Renal cortex interstitium (tissue), 11 donors: ENCODE measurements around the gene CELF4. TPM values are rescaled to one million over a fixed set of nuclear protein-coding genes. Genes with fewer than 3 reads are reported as not detected.

Experiments used
- DNase-seq, 11 donors: peaks; one replicate each; pipeline ENCODE4 v3.0.0-alpha.2; 2013; ENCODE audit warnings: low read depth in 9 of 11, low spot score in 4 of 11; ENCODE audit errors: extremely low read depth in 1 of 11
- polyA plus RNA-seq, 3 donors: library from polyadenylated mRNA; unstranded; fragments of 120-200 nt; gene quantifications; one replicate each; pipeline ENCODE4 v1.2.1, GENCODE V29; 2013; ENCODE audit not compliant: insufficient read length in 3 of 3

Gene CELF4
- polyA plus RNA-seq, 3 donors, result 2.0 to 4.5 (median 2.2) TPM

DNA sequence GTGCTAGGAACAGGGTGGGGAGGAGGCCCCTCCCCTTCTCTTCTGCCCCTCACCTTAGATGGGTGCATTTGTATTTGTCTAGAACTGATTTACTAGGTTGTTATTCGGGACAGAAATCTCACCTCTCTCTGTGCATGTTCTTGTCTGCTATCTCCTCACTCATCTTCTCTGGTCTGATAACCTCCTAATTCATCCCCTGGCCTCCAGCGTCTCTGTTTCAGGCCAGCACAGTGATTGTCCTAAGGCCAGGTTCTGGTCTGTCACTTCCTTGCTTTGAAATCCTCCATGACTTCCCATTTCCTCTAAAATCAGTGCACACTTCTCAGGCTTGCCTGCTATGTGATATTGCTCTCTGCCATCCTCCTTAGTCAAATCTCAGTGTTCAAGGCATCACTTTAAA, 58.4 kb downstream of the CELF4 start:
- no peak for DNase-seq

GRCh38 chr18:37506001-37506400, 59.6 kb downstream of the CELF4 start:
- DNase-seq, result no peak

DNA sequence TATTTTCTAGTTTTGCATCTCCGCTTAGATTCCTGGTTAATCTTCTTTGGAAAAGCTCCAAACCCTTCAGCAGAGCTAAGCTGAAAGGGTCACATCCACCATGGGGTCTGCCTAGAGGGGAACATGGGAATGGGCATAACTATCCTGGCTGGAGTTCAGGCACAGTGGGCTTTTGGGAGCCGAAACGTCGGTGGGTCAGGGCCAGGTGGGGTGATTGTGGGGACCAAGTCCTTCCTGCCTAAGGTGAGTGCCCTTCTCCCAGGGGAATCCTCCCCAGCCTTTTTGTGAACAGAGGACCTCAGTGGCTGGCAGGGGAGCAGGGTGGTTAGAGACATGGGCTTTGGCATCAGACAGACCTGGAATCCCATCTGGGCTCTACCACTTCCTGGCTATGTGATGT, 60.3 kb downstream of the CELF4 start:
- DNase-seq, result no peak

GRCh38 chr18:37502601-37503000, 63.0 kb downstream of the CELF4 start:
- no peak for DNase-seq

- DNase-seq, result no peak
Observed at GRCh38 chr18:37502036-37502435, 63.6 kb downstream of the CELF4 start.

GRCh38 chr18:37501136-37501535, 64.5 kb downstream of the CELF4 start:
- no peak for DNase-seq

GRCh38 chr18:37499913-37500312, 65.7 kb downstream of the CELF4 start:
- no peak for DNase-seq

GRCh38 chr18:37499044-37499443, 66.6 kb downstream of the CELF4 start:
- no peak for DNase-seq

GRCh38 chr18:37497853-37498518, 67.6 kb downstream of the CELF4 start:
- DNase-seq, result no peak

- no peak for DNase-seq
Observed at GRCh38 chr18:37496568-37496967, 69.0 kb downstream of the CELF4 start.

DNA sequence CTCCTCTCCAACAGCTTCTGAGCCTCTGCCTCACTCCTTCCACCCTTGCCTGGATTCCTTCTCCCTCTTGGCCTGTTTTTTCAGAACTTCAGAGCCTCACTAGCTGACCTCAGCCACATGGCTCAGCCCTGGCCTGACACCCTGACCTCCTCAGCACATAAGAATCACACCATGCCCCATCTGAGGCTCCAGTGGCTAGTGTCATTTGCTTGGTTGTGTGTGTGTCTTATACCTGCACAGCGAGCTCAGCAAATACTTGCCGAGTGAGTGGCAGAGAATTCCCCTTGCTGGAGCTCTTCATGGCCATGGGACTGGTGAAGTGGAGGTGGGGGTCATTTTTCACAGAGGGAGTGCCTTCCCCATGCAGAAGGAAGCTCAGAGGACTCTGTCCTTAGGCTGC, 70.2 kb downstream of the CELF4 start:
- DNase-seq, result no peak

DNA sequence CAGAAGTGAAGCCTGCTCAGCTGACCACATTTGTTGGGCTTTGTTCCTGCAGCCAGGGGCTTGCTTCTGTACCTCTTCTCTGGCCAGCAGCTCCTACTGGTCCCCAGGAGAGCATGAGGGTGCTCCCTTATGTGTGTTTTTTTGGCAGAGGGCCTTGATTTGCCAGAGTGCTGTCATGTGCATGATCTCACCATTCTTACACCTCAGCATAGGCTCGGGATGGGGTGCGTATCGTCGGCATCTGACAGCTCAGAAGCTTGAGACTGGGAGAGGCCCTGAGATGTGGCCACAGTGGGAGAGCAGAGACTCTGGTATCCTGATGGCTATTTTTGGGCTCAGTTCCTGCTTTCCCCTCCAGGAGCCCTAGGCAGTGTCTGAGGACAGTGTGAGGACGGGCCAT, 71.2 kb downstream of the CELF4 start:
- DNase-seq, result no peak

DNA sequence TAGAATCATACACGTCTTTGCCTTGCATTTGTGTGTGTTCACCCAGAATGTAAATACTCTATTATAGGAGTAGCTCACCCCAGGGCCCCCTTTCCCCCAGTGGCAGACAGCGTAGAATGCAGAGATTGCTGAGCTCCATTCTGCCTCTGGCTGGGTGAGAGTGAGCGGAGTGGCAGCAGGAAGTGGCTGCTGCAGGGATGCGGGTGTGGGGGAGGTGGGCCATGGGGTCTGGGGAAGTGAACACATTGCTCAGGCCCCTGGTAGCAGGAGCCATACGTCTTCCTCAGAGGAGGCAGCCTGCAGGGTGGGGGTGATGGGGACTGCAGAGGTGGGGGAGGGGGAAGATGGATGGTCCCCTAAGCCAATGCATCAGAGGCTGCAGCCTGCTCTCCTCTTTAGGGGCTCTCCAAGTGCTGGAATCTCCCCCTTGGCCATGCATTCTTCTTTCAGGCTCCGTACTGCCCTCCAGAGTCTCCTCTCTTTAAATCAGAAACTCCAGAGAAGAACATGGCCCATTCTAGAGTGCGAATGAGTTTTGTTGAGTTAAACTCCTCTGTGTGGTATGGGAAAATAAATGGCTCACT, 72.2 kb downstream of the CELF4 start:
- DNase-seq, result no peak

GRCh38 chr18:37492952-37493351, 72.6 kb downstream of the CELF4 start:
- DNase-seq, result no peak

DNA sequence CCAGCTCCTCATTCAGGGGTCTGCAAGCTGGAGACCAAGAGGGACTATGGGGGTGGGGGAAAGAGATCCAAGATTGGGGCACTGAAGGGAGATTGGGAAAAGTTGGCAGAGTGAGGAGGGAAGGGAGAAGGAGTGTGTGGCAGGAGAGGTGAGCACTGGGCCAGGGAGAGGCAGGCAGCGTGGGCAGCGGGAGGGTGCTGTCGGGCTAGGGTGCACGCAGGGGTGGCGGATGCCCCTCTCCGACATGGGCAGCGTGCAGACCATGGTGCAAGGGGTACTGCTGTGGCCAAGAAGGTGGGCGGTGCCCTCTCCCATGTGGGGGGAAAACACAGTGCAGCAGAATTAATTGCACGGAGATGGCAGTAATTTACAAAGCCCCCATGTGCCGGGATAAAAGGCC, 74.1 kb downstream of the CELF4 start:
- no peak for DNase-seq

DNA sequence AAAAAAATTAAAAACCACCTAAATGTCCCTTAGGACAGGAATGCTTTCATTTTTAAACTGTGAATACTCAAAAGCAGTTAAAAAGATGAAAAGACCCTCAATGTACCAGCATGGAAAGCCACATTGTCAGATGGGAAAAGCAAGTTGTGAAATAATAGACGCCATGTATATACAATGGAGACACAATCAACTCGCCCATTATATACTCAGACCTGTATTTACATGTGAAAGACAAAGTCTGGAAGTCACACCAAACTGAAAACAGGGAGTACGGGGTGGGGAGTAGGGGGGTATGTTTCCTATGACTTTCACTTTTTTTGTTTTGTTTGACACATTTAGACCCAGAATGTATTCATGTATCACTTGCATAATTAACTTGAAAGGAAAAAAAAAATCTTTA, 75.6 kb downstream of the CELF4 start:
- DNase-seq, result no peak

GRCh38 chr18:37489011-37489410, 76.6 kb downstream of the CELF4 start:
- DNase-seq, result no peak

DNA sequence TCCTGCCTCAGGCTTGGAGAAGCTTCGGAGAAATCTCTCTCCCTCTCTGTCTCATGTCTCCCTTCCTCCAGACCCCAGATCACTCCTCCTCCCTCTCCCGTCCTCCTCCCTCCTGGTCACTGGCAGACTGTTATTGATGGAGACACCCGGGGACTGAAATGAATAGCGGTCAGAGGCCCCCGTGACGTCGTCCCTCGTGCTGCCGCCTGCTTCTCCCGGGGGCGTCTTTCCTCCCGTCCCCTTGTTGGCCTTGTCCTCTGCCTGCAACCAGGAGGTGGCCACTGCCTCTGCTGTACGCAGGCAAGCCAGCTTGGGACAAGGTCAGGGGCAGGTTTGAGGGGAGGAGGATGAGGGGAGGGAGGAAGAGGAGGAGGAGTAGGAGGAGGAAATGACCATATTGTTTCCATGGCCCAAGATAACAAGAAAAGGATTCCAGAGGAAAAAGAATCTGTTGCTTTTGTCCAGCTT, 78.2 kb downstream of the CELF4 start:
- peak in 5 of 11 donors; percentile 59 to 72 (median 71) for DNase-seq

DNA sequence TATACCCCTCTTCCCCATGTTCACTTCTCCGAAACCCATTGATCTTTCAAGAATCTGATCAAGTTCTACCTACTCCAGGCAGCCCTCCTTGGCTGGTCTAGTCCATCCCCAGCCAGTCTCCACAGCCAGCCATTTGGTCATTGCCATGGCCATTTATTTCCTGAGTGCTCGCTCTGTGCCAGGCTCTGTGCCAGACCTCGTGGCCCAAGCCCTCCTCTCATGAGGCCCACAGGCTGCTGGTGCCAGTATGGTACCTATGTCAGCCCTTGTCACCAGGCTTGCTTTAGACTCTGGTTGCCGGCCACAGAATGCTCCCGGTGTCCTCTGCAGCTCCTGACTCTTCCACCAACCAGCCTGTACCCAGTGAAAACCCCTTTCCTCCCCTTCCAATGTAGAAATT, 78.8 kb downstream of the CELF4 start:
- DNase-seq, result no peak

- DNase-seq, result peak in 1 of 11 donors; percentile 38
Observed at GRCh38 chr18:37484983-37485834, 80.4 kb downstream of the CELF4 start.
